T-helper 1 cell (primary cell): ENCODE measurements around the gene TIMP3.

ENCODE experiments used
- DNase-seq, 5 donors: peaks; one replicate each; pipeline ENCODE4 v3.0.0-alpha.2; 2012 to 2020

The TIMP3 gene

GRCh38 chr22:32788904-32789624, 12.4 kb upstream of the TIMP3 start:
- no peak for DNase-seq

DNA sequence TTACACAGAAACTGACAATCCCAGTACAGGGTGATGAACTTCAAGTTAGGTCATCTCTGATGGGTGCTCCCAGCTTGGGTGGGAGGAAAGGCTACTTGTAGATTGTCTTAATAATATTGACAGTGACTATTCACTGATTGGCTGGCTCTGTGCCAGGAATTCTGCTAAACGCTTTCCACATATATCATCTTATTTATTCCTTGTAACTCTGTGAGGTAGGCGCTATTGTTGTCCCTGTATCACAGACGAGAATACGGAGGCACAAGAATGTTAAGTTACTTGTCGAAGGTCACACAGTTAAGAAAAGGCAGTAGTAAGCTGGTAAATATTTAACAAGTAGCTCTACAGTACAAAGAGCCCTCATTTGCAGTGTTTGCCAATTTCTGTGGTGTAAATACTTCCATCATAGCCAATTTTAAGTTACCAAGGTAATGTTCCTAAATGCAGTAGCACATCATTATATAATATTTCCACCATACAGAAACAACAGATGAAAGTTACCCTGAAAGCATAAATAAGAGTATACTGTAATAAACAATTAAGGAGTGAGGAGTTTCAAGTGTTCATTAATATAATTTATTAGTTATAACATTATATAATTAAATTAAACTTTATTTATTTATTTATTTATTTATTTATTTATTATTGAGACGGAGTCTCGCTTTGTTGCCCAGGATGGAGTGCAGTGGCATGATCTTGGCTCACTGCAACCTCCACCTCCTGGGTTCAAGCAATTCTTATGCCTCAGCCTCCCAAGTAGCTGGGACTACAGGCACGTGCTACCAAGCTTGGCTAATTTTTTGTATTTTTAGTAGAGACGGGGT, 11.5 kb upstream of the TIMP3 start:
- no peak for DNase-seq

DNA sequence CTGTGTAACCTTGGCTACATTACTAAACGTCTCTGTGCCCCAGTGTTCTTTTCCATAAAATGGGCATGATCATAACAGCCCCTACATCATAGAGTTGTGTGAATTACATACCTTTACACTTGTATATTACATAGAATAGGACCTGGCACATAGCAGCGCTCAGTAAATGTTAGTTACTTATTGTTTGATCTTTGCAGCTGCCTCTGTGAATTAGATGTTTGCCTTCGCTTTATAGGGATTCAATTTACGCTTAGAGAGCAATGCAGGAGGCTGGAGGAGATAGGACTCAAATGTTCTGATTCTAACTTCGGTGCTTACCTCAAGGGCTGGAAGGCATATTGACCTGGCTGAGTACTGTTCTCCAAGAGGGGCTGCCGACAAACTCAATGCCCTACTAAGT, 10.4 kb upstream of the TIMP3 start:
- no peak for DNase-seq

- DNase-seq: no peak
Measured at GRCh38 chr22:32791485-32791884, 10.0 kb upstream of the TIMP3 start.

- DNase-seq: no peak
Measured at GRCh38 chr22:32793589-32793988, 7.9 kb upstream of the TIMP3 start.

- DNase-seq: no peak
Measured at GRCh38 chr22:32794449-32795213, 6.9 kb upstream of the TIMP3 start.

- no peak for DNase-seq
Measured at GRCh38 chr22:32795214-32795596, 6.3 kb upstream of the TIMP3 start.

- DNase-seq: peak in 4 of 5 donors; percentile 11 to 52 (median 40)
Measured at GRCh38 chr22:32796865-32797573, 4.5 kb upstream of the TIMP3 start.

- DNase-seq: no peak
Measured at GRCh38 chr22:32799496-32799895, 2.0 kb upstream of the TIMP3 start.

DNA sequence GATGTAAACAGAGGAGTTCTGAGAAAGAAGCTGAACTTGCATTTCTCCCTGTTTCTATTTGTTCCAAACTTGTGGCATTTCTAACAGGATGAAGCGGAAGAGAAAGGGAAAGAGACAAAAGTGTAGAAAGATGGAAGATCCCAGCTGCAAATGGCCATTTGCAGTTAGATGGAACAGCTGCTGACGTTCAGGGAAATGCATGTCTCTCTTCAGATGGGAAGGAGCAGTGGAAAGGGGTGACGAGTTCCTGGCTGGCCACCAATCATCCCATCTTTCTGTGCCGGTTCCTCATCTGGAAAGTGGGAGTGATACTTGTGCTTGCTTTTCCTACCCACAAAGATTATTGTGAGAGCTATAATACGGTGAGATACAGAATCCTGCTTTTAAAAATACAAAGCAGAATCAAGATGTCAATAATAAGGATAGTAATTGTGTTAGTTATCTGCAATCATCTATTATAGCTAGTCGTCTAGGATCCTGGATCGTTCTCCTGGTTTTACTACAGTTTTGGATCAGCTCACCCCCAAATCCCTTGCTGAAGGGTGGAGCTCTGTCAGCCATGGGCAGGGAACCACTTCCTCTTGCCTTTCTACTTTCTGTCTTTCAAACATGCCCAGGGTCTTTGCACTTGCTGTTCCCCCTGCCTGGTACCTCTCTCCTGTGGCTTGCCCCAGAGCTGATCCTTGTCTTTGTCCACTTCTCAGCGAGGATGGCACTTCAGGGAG, 1.2 kb upstream of the TIMP3 start:
- DNase-seq: no peak

DNA sequence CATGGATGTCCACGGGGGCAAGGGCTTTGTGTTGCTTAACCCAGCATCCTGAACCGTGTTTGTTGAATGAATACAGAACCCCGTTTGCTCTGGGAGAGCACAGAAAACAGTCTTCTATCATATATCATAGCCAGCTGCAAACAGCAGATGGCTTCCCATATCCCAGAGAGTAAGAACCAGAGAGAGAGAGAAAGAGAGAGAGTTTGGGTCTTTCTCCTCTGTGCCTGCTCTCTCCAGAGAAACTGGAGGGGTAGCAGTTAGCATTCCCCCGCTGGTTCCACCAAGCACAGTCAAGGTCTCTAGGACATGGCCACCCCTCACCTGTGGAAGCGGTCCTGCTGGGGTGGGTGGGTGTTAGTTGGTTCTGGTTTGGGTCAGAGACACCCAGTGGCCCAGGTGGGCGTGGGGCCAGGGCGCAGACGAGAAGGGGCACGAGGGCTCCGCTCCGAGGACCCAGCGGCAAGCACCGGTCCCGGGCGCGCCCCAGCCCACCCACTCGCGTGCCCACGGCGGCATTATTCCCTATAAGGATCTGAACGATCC, 440 bp upstream of the TIMP3 start:
- no peak for DNase-seq

DNA sequence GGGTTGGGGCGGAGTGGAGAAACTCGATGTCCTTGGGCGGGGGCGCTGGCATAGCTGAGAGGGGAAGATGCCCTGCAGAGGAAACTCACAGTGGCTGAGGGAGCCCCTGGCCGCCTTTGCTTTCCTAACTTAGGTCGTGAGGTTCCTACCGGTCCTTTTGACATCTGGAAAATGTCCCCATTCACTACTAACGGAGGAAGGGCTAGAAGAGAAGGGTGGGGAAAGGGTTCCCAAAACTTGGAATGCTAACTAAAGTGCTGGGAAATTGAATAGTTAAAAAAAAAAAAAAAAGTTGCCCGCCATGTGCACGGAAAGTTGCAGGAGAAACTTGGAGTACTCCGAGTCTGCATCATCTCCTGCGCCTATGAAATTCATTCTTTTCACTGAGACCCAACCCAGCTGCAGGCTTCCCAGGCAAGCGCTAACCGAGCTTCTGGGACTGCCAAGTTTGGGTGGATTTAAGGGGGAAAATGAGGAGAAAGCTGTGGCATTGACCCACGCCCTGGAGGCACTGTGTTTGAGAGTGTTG, 796 bp downstream of the TIMP3 start:
- DNase-seq: no peak

DNA sequence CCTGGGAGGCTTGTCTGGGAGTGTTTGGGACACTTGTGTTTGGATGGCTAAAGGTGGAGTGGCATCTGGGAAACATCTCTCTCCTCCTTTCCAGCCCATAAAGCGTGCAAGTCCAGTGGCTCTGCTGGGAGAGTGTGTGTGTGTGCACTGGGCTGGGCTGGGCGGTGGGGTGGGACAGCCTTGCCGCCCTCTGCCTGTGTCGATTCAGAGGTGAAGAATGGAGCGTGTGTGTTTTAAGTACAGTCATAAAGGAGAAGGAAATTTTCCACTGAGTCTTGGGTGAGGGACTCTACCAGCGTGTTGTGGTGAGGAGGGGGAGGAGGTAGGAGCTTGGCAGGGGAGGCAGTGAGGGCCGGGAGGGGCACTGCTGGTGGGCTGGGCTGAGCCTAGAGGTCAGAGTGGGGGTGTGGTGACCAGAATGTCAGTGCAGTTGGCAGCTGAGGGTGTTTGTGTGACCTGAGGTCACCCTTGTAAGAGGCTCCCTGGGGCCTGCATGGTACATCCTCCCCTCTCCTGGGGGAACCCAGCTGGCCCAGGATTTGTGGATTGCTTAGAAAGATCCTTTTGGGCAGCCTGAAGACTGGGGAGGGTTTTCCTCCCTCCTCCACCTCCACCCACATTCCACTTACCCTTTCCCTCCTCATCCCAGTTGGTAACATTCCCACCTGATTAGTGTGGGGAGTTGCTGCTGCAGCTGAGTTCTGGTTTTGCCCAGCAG, 1.7 kb downstream of the TIMP3 start:
- no peak for DNase-seq

GRCh38 chr22:32803738-32804435, 2.4 kb downstream of the TIMP3 start:
- no peak for DNase-seq

- no peak for DNase-seq
Measured at GRCh38 chr22:32804531-32805360, 3.2 kb downstream of the TIMP3 start.

GRCh38 chr22:32805361-32805881, 3.9 kb downstream of the TIMP3 start:
- DNase-seq: no peak

- DNase-seq: no peak
Measured at GRCh38 chr22:32806296-32806695, 4.8 kb downstream of the TIMP3 start.

GRCh38 chr22:32808038-32808445, 6.5 kb downstream of the TIMP3 start:
- no peak for DNase-seq
